Fibroblast of the conjunctiva (primary cell): ENCODE results near the gene OR4E1.
"Not testable (repeated sequence)": the region's sequence is repeated elsewhere in the genome, so short reads cannot be mapped to it uniquely, and the experiment has no call there.

Source experiments
- DNase-seq: peaks from one replicate; pipeline ENCODE4 v3.0.0-alpha.2; 2010; ENCODE audit warnings: low read depth

OR4E1 gene, protein sequence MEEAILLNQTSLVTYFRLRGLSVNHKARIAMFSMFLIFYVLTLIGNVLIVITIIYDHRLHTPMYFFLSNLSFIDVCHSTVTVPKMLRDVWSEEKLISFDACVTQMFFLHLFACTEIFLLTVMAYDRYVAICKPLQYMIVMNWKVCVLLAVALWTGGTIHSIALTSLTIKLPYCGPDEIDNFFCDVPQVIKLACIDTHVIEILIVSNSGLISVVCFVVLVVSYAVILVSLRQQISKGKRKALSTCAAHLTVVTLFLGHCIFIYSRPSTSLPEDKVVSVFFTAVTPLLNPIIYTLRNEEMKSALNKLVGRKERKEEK

GRCh38 chr14:21673718-21674117 lies at the start of gene OR4E1:
OR4E1 (minus strand) TSS chr14:21673818; CDS start chr14:21670935, 2,883 bp downstream.
- no peak for DNase-seq

GRCh38 chr14:21721504-21721903 lies 47.9 kb upstream of the OR4E1 start:
- DNase-seq = no peak

DNA sequence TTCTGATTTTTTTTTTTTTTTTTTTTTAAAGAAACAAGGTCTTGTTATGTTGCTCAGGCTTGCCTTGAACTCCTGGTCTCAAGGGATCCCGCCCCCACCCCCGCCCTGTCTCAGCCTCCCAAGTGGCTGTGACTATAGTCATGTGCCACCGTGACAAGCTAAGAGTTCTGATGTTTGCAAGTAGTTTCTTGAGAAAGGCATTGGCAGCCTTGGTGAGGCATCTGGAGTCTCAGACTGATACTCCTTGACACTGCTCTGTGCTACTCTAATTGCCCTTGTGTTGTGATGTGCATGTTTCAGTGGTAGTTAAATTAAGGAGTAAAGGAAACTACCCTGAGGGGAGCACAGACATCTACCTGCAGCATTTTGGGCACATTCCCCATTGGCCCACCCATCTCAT lies 46.2 kb upstream of the OR4E1 start:
- no peak for DNase-seq

DNA sequence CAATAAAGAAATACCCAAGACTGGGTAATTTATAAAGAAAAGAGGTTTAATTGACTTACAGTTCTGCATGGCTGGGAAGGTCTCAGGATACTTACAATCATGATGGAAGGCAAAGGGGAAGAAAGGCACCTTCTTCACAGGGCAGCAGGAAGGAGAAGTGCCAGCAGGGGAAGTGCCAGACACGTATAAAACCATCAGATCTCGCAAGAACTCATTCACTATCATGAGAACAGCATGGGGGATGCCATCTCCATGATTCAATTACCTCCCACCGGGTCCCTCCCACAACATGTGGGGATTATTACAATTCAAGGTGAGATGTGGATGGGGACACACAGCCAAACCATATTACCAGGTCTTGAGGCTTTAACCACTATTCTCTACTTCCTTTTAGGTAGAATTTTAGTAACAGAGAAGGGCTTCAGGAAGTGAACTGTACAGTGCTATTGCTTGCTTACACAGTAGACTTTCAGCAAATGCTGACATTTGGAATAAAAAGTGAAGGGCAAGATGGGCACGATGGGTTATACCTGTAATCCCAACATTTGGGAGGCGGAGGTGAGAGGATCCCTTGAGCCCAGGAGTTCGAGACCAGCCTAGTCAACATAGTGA lies 40.8 kb upstream of the OR4E1 start:
- DNase-seq = no peak

GRCh38 chr14:21712036-21712435 lies 38.4 kb upstream of the OR4E1 start:
- DNase-seq = no peak

- peak; percentile 5 for DNase-seq
Measured at GRCh38 chr14:21711360-21711961, 37.8 kb upstream of the OR4E1 start.

GRCh38 chr14:21704338-21704737 lies 30.7 kb upstream of the OR4E1 start:
- no peak for DNase-seq

DNA sequence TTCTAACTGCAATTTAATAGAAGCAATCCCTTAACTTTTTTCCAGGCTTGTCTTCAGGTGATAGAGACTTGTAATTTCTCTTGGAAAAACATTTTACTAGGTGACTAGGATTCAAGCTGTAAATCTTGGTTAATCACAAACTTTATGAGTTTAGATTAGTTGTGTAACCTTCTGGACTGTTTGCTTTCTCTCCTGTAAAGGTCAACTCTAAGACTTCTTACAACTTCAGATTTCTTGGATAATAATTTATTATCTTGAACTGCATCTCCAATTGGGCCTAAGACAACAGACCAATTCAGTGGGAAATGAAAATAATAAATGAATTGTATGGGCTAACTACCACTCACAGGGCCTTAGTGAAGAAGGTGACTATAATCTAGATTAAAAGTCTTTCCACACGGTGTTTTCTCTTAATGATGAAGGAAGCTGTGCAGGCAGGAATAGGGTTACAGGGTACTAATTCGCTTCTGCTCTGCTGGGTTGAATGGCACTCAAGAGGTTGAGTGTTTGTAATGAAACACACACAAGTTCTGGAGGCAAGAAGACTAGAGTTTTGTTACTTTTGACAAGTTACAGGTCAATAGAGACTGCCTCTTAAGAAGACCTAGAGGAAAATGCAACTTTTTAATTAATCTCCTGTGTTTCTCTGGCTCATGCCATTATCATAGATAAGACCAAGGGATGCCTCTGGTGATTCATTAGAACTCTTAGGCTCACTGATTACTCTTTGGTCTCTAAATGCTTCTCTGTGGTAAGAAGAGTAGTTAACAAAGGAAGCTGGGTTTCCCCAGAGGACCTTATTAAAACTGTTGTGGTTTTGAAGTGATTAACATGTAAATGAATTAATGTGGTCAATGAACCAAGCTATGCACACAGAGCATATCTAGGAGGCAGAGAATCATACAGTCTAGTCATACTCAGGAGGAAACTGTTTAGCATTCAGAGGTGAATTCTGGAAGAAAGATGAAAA lies 30.0 kb upstream of the OR4E1 start:
- no peak for DNase-seq

GRCh38 chr14:21702316-21702715 lies 28.7 kb upstream of the OR4E1 start:
- DNase-seq = no peak

DNA sequence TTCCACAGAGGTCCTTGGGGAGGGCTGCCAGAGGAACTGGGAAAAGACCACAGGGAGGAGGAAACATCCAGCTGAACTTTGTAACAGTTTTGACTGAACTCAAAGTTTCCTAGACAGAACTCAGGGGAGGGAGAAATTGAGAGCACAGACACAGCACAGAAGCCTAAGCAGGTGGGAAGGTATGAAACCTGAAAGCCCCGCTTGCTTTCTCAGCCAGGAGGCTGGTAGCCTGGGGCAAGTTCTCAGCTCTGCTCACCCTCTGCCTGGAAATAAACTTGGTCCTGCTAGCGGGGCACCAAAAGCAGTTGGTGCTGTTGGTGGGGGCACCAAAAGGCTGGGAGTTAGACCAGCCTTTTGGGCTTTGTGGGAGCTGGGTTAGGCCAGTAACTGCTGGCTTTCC lies 25.9 kb upstream of the OR4E1 start:
- no peak for DNase-seq

- not testable (repeated sequence) for DNase-seq
Measured at GRCh38 chr14:21698538-21698937, 24.9 kb upstream of the OR4E1 start.

DNA sequence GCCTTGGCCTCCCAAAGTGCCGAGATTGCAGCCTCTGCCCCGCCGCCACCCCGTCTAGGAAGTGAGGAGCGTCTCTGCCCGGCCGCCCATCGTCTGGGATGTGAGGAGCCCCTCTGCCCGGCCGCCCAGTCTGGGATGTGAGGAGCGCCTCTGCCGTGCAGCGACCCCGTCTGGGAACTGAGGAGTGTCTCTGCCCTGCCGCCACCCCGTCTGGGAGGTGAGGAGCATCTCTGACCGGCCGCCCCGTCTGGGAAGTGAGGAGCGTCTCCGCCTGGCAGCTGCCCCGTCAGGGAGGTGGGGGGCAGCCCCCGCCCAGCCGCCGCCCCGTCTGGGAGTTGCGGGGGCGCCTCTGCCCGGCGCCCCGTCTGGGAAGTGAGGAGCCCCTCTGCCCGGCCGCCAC lies 24.0 kb upstream of the OR4E1 start:
- not testable (repeated sequence) for DNase-seq

- no peak for DNase-seq
Measured at GRCh38 chr14:21694425-21694824, 20.8 kb upstream of the OR4E1 start.

DNA sequence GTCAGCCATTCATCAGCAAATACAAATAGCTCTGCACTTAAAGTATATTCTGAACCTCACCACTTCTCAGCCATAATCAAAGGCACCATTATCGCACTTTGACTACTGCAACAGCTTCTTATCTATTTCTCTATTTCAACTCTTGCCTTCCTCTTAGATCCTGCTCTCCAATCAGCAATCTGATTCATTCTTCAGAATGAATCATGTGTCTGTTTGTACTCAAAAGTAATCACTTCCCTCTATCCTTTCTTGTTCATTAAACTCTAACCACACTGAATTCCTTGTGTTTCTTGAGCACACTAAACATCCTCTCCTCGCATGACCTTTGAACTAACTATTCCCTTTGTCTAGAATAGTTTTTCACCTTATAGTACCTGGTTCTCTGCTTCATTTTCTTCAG lies 12.8 kb upstream of the OR4E1 start:
- DNase-seq = no peak

GRCh38 chr14:21680072-21680471 lies 6.5 kb upstream of the OR4E1 start:
- no peak for DNase-seq

- DNase-seq = no peak
Measured at GRCh38 chr14:21675566-21675965, 1.9 kb upstream of the OR4E1 start.

DNA sequence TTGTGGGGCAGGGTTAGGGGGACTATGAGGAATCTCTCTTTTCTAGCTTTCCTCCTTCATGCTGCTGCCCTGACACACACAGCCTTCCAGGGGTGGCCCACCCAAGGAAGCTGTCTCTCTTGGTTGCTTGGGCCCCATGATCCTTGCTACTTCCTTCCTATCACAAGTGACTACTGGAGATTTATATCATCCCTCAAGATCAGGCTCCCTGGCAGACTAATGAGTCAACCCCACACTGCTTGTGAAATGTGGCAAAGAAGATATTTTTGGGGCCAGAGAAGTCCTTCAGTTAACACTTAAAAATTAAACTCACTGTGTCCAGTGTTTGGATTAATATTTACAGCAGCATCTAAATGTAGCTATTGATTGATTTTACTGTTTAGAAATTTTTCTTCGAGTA lies 1.5 kb downstream of the OR4E1 start:
- no peak for DNase-seq

DNA sequence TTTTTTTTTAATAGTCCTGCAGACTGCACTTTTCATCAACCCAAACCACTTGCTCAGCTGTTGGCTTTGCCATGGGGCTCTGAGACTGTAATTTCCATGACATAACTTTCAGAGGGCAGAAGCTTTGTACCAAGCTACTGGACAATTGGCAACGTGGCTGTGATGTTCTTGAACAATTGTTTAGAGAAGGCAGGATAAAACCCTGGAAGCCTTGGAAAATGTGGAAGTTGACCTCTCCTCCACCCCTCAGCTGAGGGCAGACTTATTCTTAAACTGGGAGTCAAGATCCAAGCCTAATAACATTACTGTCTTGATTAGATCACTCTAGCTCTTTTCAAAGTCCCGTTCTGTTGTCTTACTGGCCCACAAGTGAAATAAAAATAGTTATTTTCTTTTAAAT lies 2.2 kb downstream of the OR4E1 start:
- no peak for DNase-seq

- no peak for DNase-seq
Measured at GRCh38 chr14:21669284-21669683, 4.3 kb downstream of the OR4E1 start.

GRCh38 chr14:21668377-21668776 lies 5.2 kb downstream of the OR4E1 start:
- peak; percentile 12 for DNase-seq

DNA sequence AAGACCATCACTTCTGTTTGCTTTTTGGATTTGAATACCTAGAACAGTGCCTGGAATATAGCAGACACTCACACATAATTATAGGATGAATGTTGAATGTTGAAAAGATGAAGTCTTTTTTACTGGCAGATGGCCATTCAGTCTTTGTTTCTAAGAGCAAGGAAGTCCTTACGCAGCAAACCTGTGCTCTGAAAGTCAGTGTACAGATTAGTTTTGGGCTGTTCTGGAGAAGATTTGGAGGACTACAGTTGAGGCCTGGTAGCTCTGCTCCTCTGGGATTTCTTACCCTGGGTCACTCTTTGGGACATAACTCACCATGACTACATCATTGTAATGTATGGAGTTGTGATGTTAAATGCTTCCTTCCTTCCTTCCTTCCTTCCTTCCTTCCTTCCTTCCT lies 16.6 kb downstream of the OR4E1 start:
- DNase-seq = no peak

- no peak for DNase-seq
Measured at GRCh38 chr14:21654215-21654614, 19.4 kb downstream of the OR4E1 start.
